HG03175 (cell line): Measurements from ENCODE around the gene KIRREL3.

ENCODE experiments used
- ATAC-seq: cut with Tn5 transposase; IDR thresholded peaks from one replicate; pipeline ENCODE4 v1.9.1; 2021; ENCODE audit warnings: mild to moderate bottlenecking, moderate library complexity; ENCODE audit not compliant: unreplicated experiment

The KIRREL3 gene

DNA sequence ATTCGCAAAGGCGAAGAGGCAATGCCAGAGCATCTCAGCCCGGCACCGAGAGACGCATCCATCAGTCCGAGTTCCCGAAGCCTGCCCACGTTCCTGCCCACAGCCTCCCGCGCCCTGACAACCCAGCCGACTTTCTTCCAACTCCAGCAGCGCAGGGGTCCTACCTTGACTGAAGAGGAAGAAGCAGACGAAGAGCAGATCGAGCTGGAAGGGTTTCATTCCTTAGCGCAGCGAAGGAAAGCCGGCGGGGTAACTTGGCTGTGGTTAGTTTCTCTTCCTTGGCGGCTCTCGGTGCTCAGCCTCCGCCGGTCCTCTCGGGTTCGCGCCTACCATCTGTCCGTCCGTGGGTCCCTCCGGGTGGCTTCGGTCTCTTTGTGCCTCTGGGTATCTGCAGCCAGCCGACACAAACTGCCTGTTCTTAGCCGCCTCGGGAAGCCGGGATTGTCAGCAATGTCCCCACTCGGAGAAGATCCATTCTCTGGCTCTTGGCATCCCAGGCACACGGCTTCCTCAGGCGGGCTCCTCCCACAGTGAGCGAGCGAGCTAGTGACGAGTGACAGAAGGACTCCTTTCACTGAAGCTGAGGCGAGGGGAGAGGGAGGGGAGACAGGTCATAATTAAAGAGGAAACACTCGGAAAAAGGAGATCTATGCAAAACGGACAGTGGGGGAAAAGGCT is at the start of gene KIRREL3:
Gene KIRREL3 (minus strand): TSS at position 480 of the 678 bp plus-strand sequence.
- ATAC-seq = no peak

DNA sequence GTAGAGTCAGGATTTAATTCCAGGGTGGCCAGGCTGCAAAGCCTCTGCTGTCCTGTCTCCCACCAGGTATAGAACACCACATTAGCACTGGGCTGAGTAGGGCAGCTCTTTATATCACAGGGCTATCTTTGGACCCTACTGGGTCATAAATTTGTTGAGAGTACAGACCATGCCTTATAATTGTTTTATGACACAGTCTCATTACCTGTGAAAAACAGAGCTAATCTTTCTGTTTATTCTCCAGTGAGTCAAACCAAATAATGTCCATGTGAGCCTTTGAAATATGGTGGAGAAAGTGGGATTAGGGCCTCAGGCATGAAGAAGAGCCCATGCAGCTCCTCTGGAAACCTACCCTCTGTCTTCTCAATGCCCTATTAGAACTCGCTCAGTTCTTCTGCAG is 49.6 kb upstream of the KIRREL3 start:
- no peak for ATAC-seq

DNA sequence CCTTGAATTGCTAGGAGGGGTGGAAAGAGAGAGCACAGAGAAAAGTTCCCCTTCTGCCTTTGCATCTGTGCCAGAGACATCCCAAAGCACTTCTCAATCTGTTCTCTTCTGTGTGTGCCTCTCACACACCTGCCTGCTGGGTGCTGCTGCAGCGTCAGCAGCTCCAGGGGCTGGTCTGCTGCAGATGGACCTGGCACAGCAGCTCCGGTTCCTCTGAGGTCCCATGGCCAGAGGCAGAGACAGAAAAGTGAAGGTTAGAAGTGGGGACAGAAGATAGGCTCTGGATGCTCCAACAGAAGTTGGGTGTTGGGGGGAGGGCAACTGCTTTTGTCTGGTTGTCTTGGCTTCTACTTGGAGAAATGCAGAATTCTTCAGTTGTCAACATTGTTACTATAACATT is 48.9 kb upstream of the KIRREL3 start:
- no peak for ATAC-seq

DNA sequence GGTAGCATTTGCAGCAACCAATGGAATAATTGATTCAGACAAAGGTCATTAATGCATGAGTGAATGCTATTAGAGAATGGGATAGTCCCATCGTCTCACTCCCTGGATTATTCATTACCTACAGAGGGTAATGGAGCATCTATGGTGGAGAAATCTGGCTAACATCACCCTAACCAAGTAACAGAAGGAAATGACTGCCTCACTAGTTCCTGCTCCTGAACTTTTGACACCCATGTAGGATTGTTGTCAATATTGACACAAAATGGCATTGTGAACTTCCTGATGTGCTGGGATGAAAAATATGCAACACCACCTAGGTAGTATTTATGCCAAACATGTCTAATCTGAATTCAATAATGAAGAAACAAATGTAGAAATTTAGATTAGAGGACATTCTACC is 44.0 kb upstream of the KIRREL3 start:
- ATAC-seq = no peak

DNA sequence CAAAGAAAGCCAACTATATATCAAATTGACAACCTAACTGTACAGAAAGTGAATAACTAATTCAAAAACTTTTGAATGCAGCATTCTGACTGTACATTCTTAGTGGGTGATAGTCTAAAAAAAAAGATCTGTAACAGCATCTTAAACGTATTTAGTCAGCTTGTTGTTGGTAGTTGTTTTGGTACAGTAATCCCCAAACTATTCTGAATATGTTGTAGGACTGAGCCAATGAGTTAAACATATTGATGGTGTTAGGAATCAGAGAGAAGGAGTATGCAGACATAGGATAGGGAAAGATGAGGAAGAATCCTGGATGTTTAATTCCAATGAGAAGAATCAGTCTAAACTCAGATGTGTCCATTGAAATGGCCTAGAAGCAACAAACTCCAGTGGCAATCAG is 41.9 kb upstream of the KIRREL3 start:
- no peak for ATAC-seq

DNA sequence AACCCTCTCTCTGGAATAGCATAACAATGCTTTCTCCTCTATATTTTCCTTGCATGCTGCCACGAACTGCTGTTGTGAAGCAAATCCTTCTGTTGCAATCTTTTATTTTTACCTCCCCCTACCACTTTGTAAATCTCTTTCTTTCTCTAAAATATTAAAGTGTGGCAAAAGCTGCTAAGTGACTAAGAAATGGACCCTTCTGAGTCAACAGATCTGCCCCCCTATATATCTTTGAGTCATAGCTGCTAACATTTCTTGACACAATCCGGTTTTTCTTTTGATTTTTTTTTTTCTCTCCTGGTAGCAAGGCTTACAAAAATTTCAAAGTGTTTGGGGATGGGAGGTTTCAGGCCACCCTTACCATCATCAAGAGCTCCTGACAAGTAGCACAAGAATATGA is 39.0 kb upstream of the KIRREL3 start:
- ATAC-seq = no peak

DNA sequence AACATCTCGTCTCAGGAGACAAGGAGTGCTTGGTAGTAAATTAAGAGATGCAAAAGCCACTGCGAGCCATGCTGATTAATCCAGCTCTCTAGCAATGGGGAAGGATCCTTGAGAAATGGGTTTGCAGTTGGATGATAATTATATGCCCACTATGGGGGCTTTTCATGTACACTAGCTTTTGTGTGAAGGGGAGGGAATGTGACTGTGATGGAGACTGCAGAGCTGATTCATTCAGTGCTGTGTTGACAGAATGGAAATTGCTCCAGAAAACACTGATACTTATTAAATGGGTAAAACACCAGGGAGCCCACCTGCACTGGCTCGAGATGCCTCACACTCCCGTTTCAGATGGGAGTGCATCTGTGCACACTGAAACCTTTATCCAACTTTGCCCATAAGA is 37.0 kb upstream of the KIRREL3 start:
- ATAC-seq = no peak

DNA sequence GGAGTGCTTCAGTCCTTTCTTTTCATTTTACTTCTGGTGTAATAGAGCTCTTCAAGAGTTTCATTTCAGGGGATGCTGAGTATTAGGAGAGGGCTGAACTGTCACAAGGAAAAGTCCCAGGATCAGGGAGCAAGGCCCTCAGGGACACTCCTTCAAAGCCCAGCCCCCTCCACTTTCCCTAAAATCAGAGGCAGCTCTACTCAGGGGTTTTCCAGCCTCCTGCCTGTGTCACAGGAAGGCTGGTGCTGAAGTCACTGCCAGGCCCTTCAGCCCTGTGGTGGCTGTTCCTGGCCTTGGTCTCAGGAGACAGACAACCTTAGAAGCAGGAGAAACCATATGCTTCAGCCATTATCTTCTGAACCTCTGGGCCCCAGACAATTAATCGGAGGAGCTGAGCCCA is 36.4 kb upstream of the KIRREL3 start:
- ATAC-seq = no peak

DNA sequence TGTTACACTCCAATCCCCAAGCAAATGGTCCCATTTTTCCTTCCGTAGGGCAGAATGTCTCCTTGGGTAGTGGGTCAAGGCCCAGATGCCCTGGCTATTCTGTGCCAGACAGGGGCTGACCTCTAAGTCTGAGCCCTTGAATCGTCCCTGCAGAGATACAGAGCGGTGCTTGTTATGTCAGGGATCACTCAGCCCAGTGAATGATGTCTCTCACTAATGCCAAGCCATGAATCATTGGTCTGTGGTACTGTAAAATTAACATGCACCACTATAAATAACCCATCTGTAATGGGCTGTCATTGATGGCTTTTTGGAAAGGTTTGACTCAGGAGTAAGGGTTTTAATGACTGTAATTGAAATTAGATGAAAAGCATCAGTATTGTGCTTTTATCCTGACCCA is 35.3 kb upstream of the KIRREL3 start:
- no peak for ATAC-seq

DNA sequence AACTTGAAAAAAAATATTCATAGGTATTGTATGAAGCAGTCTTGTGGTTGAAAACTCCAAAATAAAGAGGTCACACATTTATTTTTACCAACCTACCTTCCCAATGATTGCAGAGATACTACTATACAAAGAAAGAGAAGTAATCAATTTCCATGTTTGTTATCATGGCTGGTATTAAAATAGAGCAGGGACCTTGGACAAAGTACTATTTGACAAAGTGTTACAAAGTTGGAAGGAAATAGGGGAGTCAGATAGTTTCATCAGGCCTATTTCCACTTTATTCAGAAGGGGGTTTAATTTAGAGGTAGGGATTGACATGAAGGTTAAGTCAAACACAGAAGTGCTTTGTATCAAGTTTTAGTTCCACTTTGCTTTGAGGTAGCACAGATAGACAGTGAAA is 34.4 kb upstream of the KIRREL3 start:
- ATAC-seq = no peak

DNA sequence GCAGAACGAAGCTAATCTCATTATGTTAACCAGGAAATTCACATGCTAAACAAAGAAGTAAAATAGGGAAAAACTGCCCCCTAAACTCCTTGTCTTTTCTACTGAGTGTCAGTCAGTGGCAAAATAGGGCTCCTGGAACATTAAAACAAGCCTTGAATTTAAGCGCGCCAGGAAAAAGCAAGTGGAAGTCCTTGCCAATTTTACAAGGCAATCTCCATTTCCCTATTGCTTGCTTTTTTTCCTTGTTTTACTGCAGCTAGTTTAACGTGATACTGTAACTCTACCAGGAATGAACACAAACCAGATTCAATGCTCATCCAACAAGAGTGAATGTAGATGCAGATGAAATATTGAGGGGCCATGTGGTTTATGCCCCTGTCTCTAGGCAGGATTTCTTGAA is 28.1 kb upstream of the KIRREL3 start:
- no peak for ATAC-seq

DNA sequence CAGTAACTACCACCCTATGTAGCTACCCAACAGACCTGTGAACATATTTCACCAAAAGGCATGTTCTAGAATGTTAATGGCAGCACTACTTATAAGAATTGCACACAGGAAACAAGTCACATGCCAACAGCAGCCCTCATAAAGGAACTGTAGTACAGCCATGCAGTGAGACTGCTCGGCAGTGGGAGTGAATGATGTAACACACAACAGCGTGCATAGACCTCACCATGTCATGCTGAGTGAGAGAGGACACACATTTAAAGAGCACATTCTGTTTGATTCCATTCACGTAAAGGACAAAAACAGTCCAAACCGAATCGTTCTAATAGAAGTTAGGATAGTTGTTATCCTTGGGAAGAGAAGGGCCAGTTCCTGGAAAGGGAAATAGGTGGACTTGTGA is 27.2 kb upstream of the KIRREL3 start:
- ATAC-seq = no peak

DNA sequence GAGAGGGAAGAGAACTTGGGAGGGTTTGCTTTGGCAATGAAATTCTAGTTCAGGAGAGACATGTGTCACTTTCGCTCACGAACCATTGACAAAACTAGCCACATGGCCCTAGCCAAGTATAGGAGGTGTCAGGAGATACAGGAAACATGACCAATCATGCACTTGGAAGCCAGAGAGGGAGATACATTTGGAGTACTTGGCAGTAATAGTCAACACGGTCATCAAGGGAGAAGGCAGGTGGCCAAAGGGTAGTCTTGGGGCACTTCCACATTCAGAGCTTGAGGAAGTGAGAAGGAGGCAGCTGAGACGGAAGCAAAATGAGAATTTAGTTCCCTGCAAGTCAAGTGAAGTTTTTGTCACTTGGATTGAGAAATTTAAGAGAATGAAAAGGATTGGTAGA is 26.4 kb upstream of the KIRREL3 start:
- no peak for ATAC-seq

DNA sequence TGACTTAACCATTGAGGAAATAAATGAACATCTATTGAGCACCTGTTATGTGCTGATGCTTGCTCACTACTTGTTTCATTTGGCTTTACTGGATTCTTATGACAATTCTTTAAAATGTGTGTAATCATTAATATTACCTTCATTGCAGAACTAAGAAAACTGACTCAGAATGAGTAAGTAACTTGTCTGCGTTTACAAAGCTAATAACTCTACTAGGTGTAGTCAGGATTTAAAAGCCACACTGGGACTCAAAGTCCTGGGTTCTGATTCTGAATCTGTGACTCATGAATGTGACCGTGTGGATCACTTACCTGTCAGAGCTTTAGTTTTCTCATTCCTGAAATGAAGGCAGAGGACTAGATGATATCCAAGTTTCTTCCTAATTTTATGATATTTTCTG is 23.4 kb upstream of the KIRREL3 start:
- ATAC-seq = no peak

DNA sequence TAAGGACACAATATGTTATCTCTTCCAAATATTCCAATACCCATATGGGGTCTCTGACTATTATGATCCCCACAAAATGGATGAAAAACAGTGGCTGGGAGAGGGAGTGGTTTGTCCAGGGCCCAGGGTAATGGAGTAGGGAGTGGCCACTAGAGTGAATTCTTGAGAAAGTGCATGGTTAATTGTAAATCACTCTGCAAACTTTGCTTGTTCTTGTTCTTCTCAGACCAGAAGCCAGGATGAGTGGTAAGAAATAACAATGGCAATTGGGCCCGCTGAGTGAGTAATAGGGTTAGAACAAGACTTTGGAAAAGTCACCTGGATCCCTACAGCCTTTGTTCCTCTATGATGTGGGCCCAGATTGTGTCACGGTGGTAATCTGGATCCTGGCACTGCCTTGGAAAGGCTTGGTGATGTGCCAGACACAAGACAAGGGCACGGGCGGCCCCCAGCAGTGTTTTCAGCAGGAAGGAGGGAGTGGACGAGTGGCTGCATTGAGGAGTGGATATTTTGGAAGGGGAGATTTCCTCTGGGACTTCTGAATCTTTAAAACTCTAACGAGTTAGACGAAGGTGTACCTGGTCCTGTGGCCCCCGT is 18.2 kb upstream of the KIRREL3 start:
- ATAC-seq = no peak

DNA sequence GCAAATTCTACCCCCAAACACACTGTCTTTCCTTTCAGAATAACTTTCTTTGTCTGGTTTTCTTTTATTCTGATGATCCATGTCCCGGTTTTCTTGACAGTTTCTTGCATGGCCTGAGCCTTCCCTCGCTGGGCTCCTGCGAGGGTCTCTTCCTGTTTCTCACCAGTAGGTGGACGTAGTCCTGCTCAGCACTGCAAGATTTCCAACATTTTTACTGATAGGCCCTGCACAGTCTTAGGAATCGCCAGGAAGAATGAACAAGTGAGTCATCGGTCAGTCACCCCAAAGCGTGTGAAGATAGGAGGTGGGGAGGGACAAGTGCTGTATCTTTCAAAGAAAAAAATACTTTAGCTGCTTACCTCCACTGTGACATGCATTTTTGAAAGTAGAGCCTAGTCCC is 16.9 kb upstream of the KIRREL3 start:
- ATAC-seq = no peak

DNA sequence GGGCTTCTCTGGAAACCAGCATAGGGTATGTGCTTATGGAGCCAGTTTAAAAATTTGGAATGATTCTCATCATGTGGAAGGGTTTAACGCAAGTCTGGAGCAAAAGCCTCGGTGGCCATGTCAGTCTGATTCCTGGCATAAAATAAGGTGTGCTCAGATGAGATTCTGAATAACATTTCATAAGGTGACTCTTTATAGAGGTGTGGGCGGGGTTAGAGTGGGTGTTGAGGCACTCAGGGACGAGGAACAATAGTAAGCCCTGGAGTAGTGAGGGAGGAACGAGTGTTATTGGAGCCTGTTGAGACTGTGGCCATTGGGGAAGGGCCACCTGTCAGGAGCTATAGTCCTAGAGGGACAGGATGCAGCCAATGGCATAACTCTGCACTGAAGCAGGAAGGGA is 13.0 kb upstream of the KIRREL3 start:
- ATAC-seq = no peak

DNA sequence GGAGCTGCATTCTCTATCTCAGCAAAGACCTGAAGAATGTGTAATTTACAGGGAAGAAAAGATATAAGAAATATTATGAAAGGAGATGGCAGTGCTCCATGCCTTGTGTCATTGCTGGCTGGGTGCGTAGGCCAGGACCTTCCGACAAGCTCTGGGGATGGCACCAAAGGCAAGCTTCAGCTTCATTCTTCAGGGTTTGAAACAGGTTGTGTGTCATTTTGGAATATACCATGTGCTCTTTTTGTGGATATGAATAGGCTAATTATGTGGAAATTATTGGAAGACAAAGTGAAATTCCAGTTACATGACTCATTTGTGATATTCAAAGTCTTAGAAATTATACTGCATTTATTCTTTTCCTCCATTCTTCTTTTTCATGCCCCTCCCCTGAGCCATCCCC is 5.7 kb upstream of the KIRREL3 start:
- no peak for ATAC-seq

DNA sequence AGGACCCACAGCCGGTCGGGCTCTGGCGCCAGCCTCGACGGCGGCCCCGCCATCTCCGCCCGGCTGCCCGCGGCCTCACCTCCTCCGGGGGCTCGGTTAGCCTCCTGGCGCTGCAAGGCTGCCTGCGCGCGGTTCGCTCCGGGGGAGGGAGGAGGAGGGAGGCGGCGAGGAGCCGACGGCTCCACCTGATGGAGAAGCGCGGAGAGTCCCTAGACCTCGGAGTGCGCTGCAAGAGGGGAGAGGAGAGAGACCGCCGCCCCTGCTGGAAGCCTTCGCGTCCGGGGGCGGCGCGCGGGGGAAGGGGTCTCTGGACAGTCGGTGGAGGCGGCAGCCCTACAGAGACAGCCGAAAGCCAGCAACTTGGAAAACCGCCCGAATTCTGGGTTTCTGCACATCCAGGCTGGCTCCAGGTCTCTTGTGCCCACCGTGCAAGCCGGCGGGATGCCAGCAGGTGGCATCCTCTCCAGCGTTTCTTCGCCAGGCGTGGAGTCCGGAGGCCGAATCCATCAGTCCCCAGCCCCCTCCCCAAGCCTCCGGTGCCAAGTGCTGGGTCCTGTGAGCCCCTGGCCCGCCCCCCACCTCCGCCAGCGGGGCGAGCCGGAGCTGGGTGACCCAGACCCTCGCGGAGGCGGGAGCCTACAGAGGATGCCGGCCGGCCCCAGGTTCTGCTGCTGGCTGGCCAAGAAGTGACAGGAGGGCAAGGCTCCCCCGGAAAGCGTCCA is 2.9 kb upstream of the KIRREL3 start:
- ATAC-seq = no peak

DNA sequence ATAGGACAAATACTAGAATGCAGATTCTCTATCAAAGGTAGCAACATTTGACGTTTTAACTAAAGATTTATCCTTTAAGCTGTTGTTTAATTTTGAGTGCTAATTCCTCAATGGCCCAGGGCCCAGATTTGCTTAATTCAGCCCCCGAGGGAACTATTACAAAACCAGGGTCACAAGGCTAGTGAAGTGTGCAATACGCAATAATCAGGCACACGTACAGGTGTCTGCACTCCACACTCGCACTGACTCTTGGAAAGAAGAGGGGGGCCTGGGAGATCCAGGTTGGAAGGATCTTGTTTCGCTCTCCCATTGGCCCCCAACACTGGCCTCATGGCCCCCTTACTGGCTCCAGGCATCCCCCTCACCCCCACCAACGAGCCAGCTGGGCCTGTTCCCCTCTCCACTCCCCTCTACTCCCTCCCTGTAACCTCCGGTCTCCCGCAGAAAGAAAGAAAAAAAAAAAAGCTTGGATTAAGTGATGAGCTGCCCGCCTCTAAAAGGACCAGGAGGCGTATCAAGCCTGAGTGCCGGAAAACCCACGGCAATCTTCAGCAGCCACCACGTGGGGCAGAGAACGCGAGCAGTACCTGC is 2.2 kb upstream of the KIRREL3 start:
- ATAC-seq = no peak

DNA sequence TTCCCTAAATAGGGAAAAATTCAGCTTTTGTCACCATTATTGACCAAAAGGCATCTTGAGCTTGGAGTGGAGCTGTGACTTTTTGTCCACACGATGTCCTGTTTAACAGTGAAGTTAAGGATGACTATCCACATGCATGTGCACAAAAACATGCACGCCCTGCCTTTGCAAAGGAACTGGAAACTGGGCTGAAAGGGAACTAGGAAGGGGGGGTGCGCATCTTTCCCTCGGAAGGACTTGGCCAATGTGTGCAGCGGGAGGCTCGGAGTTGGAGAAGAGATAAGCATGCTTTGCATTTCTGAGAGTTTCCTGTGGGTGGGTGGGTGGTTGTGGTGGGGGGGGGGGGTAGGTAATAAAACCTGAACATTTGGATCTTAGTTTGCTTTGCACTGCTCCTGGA is 411 bp upstream of the KIRREL3 start:
- no peak for ATAC-seq

DNA sequence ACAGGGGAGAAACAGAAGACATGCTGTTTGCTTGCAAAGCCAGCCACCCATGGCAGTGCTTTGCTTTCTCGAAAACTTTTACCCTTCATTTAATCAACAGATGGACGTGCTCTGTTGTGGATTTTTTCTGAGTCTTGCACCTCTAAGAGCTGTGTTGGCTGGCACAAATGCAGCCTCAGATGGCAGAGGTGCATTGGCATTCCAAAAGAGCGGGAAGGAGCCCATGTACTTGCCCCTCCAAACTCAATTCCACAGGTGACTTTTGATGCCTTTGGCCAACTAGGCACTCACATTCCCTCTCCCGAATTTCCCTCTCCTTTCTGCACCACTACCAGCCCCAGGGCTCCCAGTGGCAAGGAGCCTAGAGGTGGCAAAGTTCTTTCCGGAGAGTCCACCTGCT is 1.2 kb downstream of the KIRREL3 start:
- ATAC-seq = no peak
